ENCODE data around the gene OR10J4.

GRCh38 chr1:159448181-159448580 is 16.2 kb downstream of the OR10J4 start:
- TF ChIP-seq SIN3A (IDR thresholded peaks at IDR 0.05; ENCODE audit: borderline replicate concordance, insufficient read depth, low read length): no peak
- TF ChIP-seq REST (IDR thresholded peaks at IDR 0.05; ENCODE audit: insufficient read depth in 1 of 2, low read depth in 2 of 2, low read length in 2 of 2): no peak
- TF ChIP-seq POLR2AphosphoS5 (IDR thresholded peaks at IDR 0.05; ENCODE audit: low read depth, low read length): no peak
- TF ChIP-seq TAF1 (IDR thresholded peaks at IDR 0.05; ENCODE audit: borderline replicate concordance, insufficient read depth, low read length): no peak
- TF ChIP-seq FOXP2 (optimal IDR thresholded peaks at IDR 0.05; ENCODE audit: borderline replicate concordance, extremely low read depth, extremely low read length, insufficient read depth): no peak

Data from PFSK-1 (cell line).